Measurements from ENCODE around the gene KAT8. TPM values are rescaled to one million over a fixed set of nuclear protein-coding genes. Genes with fewer than 3 reads are reported as not detected.

Gene KAT8
- total RNA-seq, 4 donors from 2014 or later = 90.0 to 121 (median 113) TPM

DNA sequence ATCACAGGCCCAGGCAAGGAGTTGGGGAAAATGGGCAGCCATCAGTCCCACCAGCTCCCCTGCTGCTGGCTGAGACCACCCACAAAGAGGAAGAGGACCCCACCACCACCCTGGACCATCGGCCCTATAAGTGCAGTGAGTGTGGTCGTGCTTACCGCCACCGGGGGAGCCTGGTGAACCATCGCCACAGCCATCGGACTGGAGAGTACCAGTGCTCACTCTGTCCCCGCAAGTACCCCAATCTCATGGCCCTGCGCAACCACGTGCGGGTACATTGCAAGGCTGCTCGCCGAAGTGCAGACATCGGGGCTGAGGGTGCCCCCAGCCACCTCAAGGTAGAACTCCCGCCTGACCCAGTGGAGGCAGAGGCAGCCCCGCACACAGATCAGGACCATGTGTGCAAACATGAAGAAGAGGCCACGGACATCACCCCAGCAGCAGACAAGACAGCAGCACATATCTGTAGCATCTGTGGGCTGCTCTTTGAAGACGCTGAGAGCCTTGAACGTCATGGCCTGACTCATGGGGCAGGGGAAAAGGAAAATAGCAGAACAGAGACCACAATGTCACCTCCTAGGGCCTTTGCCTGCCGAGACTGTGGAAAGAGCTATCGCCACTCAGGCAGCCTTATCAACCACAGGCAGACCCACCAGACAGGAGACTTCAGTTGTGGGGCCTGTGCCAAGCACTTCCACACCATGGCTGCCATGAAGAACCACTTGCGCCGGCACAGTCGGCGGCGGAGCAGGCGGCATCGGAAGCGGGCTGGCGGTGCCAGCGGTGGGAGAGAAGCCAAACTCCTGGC lies 39.7 kb upstream of the KAT8 start:
- 95 to 98% methylated on average over 29 of the region's 30 CpGs for WGBS, 2 donors
- intact Hi-C loops (cut with DNase I) = no loop called here
- no peak for TF ChIP-seq POLR2A (IDR thresholded peaks at IDR 0.05)
- TF ChIP-seq, protein P1, sequence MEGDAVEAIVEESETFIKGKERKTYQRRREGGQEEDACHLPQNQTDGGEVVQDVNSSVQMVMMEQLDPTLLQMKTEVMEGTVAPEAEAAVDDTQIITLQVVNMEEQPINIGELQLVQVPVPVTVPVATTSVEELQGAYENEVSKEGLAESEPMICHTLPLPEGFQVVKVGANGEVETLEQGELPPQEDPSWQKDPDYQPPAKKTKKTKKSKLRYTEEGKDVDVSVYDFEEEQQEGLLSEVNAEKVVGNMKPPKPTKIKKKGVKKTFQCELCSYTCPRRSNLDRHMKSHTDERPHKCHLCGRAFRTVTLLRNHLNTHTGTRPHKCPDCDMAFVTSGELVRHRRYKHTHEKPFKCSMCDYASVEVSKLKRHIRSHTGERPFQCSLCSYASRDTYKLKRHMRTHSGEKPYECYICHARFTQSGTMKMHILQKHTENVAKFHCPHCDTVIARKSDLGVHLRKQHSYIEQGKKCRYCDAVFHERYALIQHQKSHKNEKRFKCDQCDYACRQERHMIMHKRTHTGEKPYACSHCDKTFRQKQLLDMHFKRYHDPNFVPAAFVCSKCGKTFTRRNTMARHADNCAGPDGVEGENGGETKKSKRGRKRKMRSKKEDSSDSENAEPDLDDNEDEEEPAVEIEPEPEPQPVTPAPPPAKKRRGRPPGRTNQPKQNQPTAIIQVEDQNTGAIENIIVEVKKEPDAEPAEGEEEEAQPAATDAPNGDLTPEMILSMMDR (IDR thresholded peaks at IDR 0.05) = no peak

DNA sequence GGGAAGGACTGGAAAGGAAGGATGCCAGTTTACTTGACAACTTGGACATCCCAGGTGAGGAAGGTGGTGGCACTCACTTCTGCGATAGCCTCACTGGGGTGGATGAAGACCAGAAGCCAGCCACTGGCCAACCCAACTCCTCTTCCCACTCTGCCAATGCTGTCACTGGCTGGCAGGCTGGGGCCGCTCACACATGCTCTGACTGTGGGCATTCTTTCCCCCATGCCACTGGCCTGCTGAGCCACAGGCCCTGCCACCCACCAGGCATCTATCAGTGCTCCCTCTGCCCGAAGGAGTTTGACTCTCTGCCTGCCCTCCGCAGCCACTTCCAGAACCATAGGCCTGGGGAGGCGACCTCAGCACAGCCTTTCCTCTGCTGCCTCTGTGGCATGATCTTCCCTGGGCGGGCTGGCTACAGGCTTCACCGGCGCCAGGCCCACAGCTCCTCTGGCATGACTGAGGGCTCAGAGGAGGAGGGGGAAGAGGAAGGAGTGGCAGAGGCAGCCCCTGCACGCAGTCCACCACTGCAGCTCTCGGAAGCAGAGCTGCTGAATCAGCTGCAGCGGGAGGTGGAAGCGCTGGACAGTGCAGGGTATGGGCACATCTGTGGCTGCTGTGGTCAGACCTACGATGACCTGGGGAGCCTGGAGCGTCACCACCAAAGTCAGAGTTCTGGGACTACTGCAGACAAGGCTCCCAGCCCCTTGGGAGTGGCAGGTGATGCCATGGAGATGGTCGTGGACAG lies 38.7 kb upstream of the KAT8 start:
- H3K4me3 ChIP-seq (replicated peaks in 1 of 3) = no peak overlapping the region
- no peak for TF ChIP-seq POLR2A (IDR thresholded peaks at IDR 0.05)
- TF ChIP-seq, protein P1 (IDR thresholded peaks at IDR 0.05) = no peak
- no peak for DNase-seq
- H3K9me3 ChIP-seq = no peaks in the 10 kb centered on the region
- intact Hi-C loops (cut with DNase I) = no loop called here
- no peaks in the 10 kb centered on the region for H3K27me3 ChIP-seq
- WGBS, 2 donors = 93 to 100% methylated on average over 7 to 15 of the region's 15 CpGs
- H3K4me1 ChIP-seq = peaks cover 10 to 11% of the 10 kb centered on the region in 2 donors
- peaks cover 48 to 49% of the 10 kb centered on the region in 2 donors for H3K36me3 ChIP-seq
- no peak overlapping the region for H3K27ac ChIP-seq

More for the DNA sequence above, 39.7 kb upstream of the KAT8 start:
- Histone ChIP-seq H3K36me3 (peaks cover 48 to 49% of the 10 kb centered on the region in 2 donors), H3K4me1 (peaks cover 10 to 12% of the 10 kb centered on the region in 2 donors), H3K27me3 (no peaks in the 10 kb centered on the region), H3K27ac (no peak overlapping the region), H3K4me3 (replicated peaks in 1 of 3) (no peak overlapping the region), H3K9me3 (no peaks in the 10 kb centered on the region)
- no peak for DNase-seq

DNA sequence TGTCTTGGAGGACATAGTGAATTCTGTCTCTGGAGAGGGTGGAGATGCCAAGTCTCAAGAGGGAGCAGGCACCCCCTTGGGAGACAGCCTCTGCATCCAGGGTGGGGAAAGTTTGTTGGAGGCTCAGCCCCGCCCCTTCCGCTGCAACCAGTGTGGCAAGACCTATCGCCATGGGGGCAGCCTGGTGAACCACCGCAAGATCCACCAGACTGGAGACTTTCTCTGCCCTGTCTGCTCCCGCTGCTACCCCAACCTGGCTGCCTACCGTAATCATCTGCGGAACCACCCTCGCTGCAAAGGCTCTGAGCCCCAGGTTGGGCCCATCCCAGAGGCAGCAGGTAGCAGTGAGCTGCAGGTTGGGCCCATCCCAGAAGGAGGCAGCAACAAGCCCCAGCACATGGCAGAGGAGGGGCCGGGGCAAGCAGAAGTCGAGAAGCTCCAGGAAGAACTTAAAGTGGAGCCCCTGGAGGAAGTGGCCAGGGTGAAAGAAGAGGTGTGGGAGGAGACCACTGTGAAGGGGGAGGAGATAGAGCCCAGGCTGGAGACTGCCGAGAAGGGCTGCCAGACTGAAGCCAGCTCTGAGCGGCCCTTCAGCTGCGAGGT lies 38.0 kb upstream of the KAT8 start:
- intact Hi-C loops (cut with DNase I) = no loop called here
- H3K36me3 ChIP-seq = peaks cover 48 to 49% of the 10 kb centered on the region in 2 donors
- TF ChIP-seq, protein P1 (IDR thresholded peaks at IDR 0.05) = no peak
- TF ChIP-seq POLR2A (IDR thresholded peaks at IDR 0.05) = no peak

DNA sequence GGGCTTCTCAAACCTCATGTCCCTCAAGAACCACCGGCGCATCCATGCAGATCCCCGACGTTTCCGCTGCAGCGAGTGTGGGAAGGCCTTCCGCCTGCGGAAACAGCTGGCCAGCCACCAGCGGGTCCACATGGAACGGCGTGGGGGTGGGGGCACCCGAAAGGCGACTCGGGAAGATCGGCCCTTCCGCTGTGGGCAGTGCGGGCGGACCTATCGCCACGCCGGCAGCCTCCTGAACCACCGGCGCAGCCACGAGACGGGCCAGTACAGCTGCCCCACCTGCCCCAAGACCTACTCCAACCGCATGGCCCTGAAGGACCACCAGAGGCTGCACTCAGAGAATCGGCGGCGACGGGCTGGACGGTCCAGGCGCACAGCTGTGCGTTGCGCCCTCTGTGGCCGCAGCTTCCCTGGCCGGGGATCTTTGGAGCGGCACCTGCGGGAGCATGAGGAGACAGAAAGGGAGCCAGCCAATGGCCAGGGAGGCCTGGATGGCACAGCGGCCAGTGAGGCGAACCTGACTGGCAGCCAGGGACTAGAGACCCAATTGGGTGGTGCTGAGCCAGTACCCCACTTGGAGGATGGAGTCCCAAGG lies 37.3 kb upstream of the KAT8 start:
- 95% methylated on average over 15 to 40 of the region's 40 CpGs for WGBS, 2 donors
- Histone ChIP-seq H3K27ac (no peak overlapping the region), H3K36me3 (peaks cover 48 to 49% of the 10 kb centered on the region in 2 donors), H3K4me3 (replicated peaks in 1 of 3) (no peak overlapping the region), H3K27me3 (no peaks in the 10 kb centered on the region), H3K9me3 (no peaks in the 10 kb centered on the region), H3K4me1 (peaks cover 4 to 6% of the 10 kb centered on the region in 2 donors)
- intact Hi-C loops (cut with DNase I) = no loop called here
- no peak for DNase-seq
- TF ChIP-seq, protein P1 (IDR thresholded peaks at IDR 0.05) = no peak
- TF ChIP-seq POLR2A (IDR thresholded peaks at IDR 0.05) = no peak

More for the DNA sequence above, 38.0 kb upstream of the KAT8 start:
- 82 to 89% methylated on average over 7 to 13 of the region's 13 CpGs for WGBS, 2 donors
- Histone ChIP-seq H3K9me3 (no peaks in the 10 kb centered on the region), H3K27ac (no peak overlapping the region), H3K4me3 (replicated peaks in 1 of 3) (no peak overlapping the region), H3K27me3 (no peaks in the 10 kb centered on the region), H3K4me1 (peaks cover 10 to 11% of the 10 kb centered on the region in 2 donors)
- no peak for DNase-seq
